Cerebellar cortex (tissue), 1 donor: ENCODE results near the gene CPNE8.

Experiments
- DNase-seq: peaks from one replicate; pipeline ENCODE4 v3.0.0-alpha.2; 2015; ENCODE audit warnings: low spot score

Gene CPNE8

DNA sequence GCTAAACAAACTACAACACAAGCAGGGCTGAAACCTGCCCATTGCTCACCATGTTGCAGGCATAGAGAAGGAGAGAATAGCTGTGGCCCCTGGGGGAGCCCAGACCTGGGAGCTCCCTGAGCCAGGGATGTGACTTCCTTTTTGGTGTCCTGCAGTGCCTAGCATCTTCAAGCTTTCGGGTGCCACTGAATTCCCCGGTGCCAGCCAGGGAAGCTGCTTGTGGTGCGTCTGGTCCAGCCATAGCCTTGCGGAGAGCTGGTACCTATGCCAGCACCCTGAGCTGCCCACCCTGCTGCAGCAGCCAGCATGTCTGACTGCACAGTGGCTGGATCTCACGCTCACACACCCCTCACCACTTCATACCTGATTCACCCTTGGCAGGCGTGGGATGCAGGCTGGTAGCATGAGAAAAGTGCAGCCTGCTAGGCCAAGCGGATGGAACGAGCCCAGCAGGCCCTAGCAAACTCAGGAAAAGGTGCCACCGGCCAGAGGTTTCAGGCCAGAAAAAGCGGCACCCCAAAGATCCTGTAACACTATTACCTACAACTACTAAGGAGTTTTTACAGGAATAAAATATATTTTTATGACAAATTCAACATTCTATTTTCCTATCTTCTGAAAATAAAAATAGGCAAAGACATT, 183.7 kb downstream of the CPNE8 start:
- no peak for DNase-seq

- DNase-seq: no peak
These were observed 184.7 kb downstream of the CPNE8 start for GRCh38 chr12:38720661-38721060.

GRCh38 chr12:38713294-38713693, 192.1 kb downstream of the CPNE8 start:
- no peak for DNase-seq

GRCh38 chr12:38711054-38711453, 194.3 kb downstream of the CPNE8 start:
- DNase-seq: no peak

GRCh38 chr12:38708466-38708865, 196.9 kb downstream of the CPNE8 start:
- no peak for DNase-seq

DNA sequence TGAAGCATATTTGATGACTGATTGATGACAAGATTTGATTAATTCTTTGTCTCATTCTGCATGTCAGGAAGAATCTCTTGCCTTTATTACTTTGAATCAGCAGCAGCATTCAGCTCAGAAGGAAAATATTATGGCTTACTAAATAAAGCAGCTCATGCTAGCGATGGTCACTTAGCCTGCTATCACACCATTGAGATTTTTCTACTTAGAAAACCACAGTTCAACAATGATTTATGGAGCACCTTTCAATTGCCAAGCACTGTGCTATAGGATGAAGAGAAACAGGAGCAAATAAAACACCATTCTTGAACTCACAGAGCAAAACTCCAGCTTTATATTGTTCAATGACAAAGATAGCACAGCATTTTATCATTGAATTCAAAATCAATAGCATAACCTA, 197.7 kb downstream of the CPNE8 start:
- no peak for DNase-seq

DNA sequence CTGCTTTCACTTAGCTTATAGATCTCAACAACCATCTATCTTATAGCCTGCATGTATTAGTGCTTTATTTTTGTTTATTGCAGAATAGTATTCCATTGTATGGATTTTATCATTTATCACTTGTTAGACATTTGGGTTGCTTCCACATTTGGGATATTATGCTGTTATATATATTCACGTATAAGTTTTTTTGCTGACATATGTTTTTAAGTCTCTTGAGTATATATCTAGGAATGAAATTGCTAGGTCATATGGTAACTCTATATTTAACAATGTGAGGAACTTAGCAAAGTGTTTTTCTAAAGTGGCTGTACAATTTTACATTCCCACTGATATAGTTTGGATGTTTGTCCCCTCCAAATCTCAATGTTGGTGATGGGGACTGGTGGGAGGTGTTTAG, 208.1 kb downstream of the CPNE8 start:
- no peak for DNase-seq

GRCh38 chr12:38695057-38695456, 210.3 kb downstream of the CPNE8 start:
- no peak for DNase-seq

DNA sequence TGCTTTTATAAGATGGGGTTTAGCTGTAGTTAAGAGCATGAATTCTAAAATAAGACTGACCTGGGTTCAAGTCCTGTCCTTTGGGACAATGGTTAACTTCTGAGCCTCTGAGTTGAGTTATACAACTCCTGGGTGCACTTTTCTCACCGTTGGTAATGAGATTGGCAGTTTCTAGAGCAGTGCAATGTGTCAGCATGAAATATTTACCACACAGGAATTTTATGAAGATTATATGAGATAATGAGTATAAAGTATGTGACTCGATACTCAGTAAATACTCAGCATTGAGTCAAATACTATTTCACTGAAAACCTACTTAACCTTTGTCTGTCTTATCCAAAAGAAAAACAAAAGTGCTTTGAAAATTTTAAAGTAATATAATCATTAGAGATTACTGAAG, 214.2 kb downstream of the CPNE8 start:
- DNase-seq: no peak

DNA sequence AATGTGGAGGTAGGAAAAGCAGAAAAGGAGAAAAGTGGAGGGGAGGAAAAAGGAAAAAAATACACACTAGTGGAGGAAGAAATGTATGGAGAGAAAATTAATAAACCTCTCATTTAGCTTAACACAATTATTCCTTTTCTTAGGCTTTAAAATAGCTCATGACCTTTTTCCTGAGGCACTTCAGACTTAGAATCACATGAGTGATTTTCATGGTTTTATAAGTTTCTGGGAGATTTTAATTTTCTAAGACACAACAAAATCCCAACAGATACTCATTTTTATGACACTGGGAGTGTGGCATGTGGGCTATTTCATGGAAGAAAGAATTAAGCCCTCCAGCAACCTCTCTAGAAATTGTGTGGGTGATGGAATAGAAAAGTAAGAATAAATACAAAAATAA, 214.7 kb downstream of the CPNE8 start:
- no peak for DNase-seq

DNA sequence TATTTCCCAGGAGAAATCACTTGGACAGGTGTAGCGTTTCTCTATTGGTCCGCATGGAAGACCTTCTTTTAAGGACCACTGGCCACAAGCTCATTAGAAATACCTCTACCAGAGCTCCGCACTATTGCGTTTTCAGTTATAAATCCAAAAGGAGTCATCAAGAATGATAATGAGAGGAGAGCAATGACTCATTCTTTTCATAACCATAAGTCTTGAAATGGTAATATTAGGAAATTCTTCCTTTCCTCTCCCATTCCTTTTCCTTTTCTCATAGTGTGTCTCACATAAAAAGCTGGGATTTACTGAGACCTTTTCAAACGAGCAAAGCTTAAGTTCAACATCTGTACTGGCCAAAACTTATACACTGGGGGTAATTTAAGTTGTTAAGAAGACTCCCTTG, 215.7 kb downstream of the CPNE8 start:
- no peak for DNase-seq

DNA sequence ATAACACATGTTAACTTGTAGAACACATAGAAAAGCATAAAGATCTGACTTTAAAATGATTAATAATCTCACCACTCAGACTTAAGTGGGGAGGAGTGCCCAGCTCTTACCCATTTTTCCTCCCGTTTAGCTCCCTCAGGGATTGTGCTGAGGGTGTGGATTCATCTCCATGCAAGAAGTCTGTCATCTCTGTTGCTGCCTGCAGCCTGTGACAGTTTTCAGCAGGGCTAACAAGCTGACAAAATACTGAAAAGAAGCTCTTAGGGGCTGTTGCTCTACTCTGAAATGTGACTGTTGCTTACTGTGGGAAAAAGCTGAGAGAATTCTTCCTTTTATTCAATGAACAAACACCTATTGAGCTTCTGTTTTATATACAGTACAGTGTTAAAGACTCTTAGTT, 216.2 kb downstream of the CPNE8 start:
- no peak for DNase-seq

DNA sequence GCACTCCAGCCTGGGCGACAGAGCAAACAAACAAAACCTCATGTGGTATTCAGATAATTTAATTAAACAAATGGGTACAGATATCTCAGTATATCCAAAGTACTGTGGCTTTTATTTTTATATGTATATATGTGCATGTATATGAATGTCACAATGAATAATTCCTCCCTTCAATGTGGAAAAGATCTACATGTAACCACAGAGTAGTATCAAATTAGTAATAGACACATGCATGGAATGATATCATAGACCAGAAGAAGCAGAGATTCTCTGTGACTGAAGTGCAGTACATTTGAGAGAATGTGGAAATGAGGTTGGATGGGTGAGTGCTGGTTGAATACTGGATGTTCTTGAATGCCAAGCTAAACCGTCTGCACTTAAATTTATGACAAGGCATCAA, 222.9 kb downstream of the CPNE8 start:
- no peak for DNase-seq

- DNase-seq: no peak
These were observed 235.9 kb downstream of the CPNE8 start for GRCh38 chr12:38669530-38669929.

- no peak for DNase-seq
These were observed 236.3 kb downstream of the CPNE8 start for GRCh38 chr12:38669081-38669480.

- no peak for DNase-seq
These were observed 239.0 kb downstream of the CPNE8 start for GRCh38 chr12:38666425-38666824.

GRCh38 chr12:38664661-38665269, 240.6 kb downstream of the CPNE8 start:
- peak; percentile 9 for DNase-seq

DNA sequence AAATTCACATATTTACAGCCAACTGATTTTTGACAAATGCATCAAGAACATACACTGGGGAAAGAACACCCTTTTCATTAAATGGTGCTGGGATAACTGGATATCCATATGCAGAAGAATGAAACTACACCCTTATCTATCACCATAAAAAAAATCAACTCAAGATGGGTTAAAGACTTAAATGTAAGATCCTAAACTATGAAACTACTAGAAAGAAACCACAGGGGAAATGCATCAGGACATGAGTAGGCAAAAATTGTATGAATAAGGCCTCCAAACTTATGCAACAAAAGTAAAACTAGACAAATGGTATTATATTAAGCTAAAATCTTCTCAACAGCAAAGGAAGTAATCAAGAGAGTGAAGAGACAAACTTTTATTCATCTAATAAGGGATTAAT, 242.6 kb downstream of the CPNE8 start:
- DNase-seq: no peak

- no peak for DNase-seq
These were observed 251.7 kb downstream of the CPNE8 start for GRCh38 chr12:38653650-38654049.

DNA sequence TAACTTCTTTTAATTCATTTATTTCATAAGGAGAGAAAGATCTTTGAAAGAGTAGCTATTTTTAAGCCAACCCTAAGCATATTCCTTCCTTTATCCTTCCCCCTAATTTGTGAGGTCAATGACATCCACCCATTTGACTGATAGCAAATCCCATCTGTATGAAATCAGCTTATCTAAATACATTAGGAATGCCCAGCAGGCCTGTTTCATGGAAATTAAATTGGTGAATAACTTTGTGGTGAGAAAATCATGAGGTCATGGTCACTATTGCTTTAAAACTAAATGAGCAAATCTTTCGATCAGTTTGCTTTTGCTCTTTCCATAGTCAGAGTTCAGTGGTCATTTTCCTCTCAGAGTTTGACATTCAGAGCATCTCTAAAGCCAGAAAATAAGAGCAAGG, 256.6 kb downstream of the CPNE8 start:
- DNase-seq: no peak

GRCh38 chr12:38646146-38646545, 259.2 kb downstream of the CPNE8 start:
- no peak for DNase-seq

DNA sequence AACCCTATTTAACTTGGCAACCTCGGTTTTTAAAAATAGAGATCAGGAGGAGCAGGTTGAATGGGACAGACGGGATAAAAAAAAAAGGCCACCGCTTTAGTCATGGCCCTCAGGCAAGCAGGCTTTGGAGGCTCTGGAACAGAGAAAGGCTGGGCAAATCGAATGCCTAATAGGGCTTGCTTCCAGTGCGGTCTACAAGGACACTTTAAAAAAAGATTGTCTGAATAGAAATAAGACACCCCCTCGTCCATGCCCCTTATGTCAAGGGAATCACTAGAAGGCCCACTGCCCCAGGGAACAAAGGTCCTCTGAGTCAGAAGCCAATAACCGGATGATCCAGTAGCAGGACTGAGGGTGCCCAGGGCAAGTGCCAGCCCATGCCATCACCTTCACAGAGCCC, 265.8 kb downstream of the CPNE8 start:
- no peak for DNase-seq

DNA sequence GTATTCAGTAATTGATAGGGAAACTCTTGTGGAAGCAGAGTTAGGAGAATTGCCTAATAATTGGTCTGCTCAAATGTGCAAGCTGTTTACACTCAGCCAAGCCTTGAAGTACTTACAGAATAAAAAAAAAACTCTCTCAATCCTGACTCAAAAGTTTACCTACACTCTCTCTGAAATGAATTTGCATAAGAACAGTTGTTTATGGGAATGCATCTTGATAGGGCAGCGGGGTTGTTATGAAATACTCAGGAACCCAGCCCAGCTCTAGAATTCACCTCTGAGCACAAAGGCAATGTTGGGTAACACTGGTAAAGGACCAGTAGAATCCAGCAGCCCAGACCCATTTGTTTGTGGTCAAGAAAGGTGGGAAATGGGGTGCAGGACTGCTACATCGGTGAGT, 267.0 kb downstream of the CPNE8 start:
- DNase-seq: no peak

- no peak for DNase-seq
These were observed 271.9 kb downstream of the CPNE8 start for GRCh38 chr12:38633511-38633910.
